Stomach smooth muscle (tissue), 2 donors: ENCODE measurements around the gene HSPB2.

ENCODE experiments used
- H3K27ac ChIP-seq: one replicate; pipeline ENCODE4 v1.7.0; 2013; ENCODE audit warnings: mild to moderate bottlenecking, low read length, inconsistent platforms
- H3K27me3 ChIP-seq, 2 donors: one replicate each; pipeline ENCODE4 v1.7.0; 2013; ENCODE audit warnings: low read length in 2 of 2; ENCODE audit not compliant: insufficient read depth in 2 of 2, control insufficient read depth in 1 of 2
- H3K36me3 ChIP-seq, 2 donors: one replicate each; pipeline ENCODE4 v1.7.0; 2013; ENCODE audit warnings: low read length in 2 of 2; ENCODE audit not compliant: control insufficient read depth in 2 of 2, insufficient read depth in 2 of 2
- H3K4me1 ChIP-seq: one replicate; pipeline ENCODE4 v1.7.0; 2013; ENCODE audit warnings: low read length; ENCODE audit not compliant: control insufficient read depth, insufficient read depth
- H3K4me3 ChIP-seq, 2 donors: one replicate each; pipeline ENCODE4 v1.7.0; 2013; ENCODE audit warnings: low read length in 2 of 2
- H3K9ac ChIP-seq, 2 donors: one replicate each; pipeline ENCODE4 v1.7.0; 2013; ENCODE audit warnings: low read length in 2 of 2, mild to moderate bottlenecking in 1 of 2
- H3K9me3 ChIP-seq, 2 donors: one replicate each; pipeline ENCODE4 v1.7.0; 2013; ENCODE audit warnings: low read length in 2 of 2; ENCODE audit not compliant: control insufficient read depth in 2 of 2
- donor health status: healthy.
- donor health status: Pancreatic carcinoma.

The HSPB2 gene

DNA sequence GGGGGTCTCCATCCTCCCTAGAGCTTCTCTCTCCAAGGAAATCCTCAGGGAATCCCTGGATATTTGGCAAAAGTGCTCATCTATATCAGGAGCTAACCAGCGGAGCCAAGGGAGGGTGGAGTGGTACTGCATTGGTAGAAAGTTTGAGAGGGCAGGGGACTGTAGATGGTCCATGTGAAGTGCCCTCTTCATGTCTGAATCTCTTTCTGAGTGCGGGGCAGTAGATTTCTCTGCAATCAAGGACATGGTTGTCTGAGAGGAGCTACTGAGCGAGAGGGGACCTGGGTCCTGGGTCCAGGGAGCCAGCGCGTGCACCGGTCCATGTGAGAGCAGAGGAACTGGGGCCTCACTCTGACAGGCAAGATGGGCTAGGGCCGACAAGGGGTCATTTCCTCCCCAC, 25.3 kb downstream of the HSPB2 start:
- no peaks in the 10 kb centered on the region for H3K27me3 ChIP-seq
- H3K4me3 ChIP-seq: peak overlapping the region; percentile 86 to 88
- peaks cover 0 to 2% of the 10 kb centered on the region in 2 donors for H3K36me3 ChIP-seq
- no peaks in the 10 kb centered on the region for H3K9me3 ChIP-seq
- H3K4me1 ChIP-seq: peaks cover 48% of the 10 kb centered on the region
- H3K27ac ChIP-seq: peak overlapping the region; percentile 84
- H3K9ac ChIP-seq: peak overlapping the region; percentile 76 to 80

- peak overlapping the region; percentile 84 for H3K27ac ChIP-seq
- peaks cover 0 to 2% of the 10 kb centered on the region in 2 donors for H3K36me3 ChIP-seq
- H3K9me3 ChIP-seq: no peaks in the 10 kb centered on the region
- no peaks in the 10 kb centered on the region for H3K27me3 ChIP-seq
- peaks cover 48% of the 10 kb centered on the region for H3K4me1 ChIP-seq
- peak overlapping the region; percentile 86 to 88 for H3K4me3 ChIP-seq
- H3K9ac ChIP-seq: peak overlapping the region; percentile 76 to 80
Observed at GRCh38 chr11:111938687-111939160, 26.2 kb downstream of the HSPB2 start.

DNA sequence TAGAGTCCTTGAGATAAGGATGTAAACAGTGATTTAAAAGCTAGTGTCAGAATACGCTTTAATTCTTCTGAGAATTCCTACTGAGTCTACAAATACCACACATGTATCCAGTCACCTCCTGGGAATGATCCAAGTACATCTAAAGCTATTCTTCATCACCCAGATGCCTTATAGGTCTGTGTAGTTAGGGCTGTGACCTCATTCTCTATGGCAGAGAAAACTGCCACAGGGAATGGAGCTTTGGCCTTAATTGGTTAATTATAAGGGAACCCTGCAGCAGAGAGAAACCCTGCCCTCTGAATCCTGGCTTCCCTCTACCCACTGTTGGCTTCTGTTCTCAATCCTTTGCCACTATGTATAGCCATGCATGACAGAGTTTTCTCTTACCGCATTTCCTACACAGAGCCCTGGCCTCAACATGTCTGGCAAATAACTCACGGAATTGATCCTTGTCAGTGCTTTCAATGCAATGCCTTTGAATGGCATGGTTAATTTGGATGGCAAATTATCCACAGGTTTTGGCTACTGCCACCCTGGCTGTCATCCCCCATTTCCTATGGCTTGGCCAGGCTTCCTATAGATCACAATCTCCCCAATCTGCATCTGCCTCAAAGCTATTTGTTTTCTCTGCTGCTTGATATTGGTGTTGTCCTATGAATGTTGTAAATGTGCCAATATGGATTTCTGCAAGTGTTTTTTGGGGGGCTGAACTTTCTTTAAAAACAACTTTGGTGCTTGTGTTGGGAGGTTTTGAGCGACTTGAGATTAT, 27.5 kb downstream of the HSPB2 start:
- Histone ChIP-seq H3K27ac (peak overlapping the region; percentile 53), H3K4me1 (peaks cover 45% of the 10 kb centered on the region), H3K9me3 (no peaks in the 10 kb centered on the region), H3K36me3 (peaks cover 4 to 5% of the 10 kb centered on the region in 2 donors), H3K27me3 (no peaks in the 10 kb centered on the region), H3K4me3 (peak overlapping the region; percentile 31 to 40), H3K9ac (peak overlapping the region; percentile 6 to 53)

GRCh38 chr11:111941963-111942362, 29.4 kb downstream of the HSPB2 start:
- no peak overlapping the region for H3K9ac ChIP-seq
- H3K4me1 ChIP-seq: peaks cover 39% of the 10 kb centered on the region
- H3K27me3 ChIP-seq: no peaks in the 10 kb centered on the region
- H3K36me3 ChIP-seq: peaks cover 4 to 5% of the 10 kb centered on the region in 2 donors
- H3K4me3 ChIP-seq: no peak overlapping the region
- H3K27ac ChIP-seq: peak overlapping the region; percentile 31
- no peaks in the 10 kb centered on the region for H3K9me3 ChIP-seq

- Histone ChIP-seq H3K36me3 (peaks cover 4 to 5% of the 10 kb centered on the region in 2 donors), H3K27ac (no peak overlapping the region), H3K9ac (no peak overlapping the region), H3K27me3 (no peaks in the 10 kb centered on the region), H3K4me1 (peaks cover 34% of the 10 kb centered on the region), H3K4me3 (no peak overlapping the region), H3K9me3 (no peaks in the 10 kb centered on the region)
Observed at GRCh38 chr11:111942829-111943228, 30.3 kb downstream of the HSPB2 start.

DNA sequence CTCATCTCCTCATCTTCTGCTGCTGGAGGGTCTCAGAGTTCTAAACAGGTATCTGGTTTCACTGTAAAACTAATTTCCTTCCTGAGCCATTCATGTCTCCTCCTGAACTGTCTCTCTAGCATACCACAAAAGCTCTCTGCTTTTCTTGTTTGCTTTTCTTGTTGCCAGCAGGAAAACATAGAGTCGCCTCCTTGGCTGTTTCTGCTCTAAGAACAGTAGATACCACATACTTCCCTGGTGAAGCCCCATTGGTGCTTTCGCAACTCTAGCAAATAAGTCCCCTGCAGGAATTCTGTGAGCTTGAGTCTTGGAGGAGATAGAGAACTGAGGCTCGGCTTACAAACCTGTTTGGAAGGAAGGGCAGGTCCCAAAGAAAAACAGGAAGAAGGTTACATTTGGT, 31.6 kb downstream of the HSPB2 start:
- Histone ChIP-seq H3K27me3 (no peaks in the 10 kb centered on the region), H3K4me1 (peaks cover 22% of the 10 kb centered on the region), H3K9ac (no peak overlapping the region), H3K4me3 (no peak overlapping the region), H3K27ac (peak overlapping the region; percentile 31), H3K36me3 (peaks cover 4 to 5% of the 10 kb centered on the region in 2 donors), H3K9me3 (no peaks in the 10 kb centered on the region)

DNA sequence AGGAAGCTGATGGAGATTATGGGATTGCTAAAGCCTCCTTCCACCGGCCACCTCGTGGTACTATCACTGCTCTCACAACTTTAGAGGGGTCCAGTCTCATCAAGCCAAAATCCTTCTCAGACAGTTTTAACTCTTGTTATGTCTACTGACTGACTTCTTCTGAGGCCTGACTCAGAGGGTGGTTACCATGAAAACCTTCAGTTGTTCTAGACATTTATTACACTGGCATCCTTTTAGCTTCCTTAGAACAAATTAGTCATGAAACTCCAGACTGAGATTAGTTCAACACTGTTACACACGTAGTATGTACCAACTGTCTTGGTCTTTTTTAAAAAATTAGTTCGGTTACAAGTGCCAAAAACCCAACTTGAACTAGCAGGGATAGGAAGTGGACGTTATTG, 32.1 kb downstream of the HSPB2 start:
- peaks cover 20% of the 10 kb centered on the region for H3K4me1 ChIP-seq
- H3K9ac ChIP-seq: no peak overlapping the region
- H3K27ac ChIP-seq: peak overlapping the region; percentile 31
- H3K27me3 ChIP-seq: no peaks in the 10 kb centered on the region
- H3K4me3 ChIP-seq: no peak overlapping the region
- H3K9me3 ChIP-seq: no peaks in the 10 kb centered on the region
- H3K36me3 ChIP-seq: peaks cover 4 to 5% of the 10 kb centered on the region in 2 donors

DNA sequence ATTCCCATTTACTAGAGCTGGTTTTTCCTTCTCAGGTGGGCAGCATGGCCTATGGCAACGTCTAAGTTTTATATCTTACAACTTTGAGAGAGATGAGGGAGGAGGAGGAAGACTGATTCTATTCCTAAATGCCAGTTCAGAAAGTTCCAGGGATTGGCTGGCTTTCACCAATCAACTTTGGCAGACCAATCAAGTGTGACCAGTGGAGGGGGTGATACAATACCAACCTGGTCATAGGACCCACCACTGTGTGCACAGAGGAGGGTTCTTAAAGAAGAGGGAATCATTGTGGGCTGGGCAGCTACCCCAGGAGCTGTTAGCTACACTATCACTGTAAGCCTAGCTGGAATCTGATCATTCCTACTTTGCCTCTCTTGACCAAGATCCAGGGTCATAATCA, 32.7 kb downstream of the HSPB2 start:
- Histone ChIP-seq H3K9me3 (no peaks in the 10 kb centered on the region), H3K36me3 (peaks cover 4 to 5% of the 10 kb centered on the region in 2 donors), H3K27ac (no peak overlapping the region), H3K4me1 (peaks cover 16% of the 10 kb centered on the region), H3K4me3 (no peak overlapping the region), H3K9ac (no peak overlapping the region), H3K27me3 (no peaks in the 10 kb centered on the region)

DNA sequence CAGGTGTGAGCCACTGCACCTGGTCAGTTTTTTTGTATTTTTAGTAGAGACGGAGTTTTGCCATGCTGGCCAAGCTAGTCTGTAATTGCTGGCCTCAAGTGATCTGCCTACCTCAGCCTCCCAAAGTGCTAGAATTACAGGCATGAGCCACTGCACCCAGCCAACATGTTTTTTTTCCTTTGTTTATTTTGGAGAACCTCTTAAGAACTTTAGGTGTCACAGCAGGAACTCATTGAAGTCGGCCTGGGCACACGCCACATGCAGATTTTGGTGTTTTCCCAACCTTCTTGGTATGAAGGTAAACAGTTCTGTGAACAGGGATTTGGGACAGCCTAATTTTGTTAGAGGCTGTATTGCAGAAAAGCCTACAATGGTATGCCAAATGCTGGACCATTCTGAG, 34.0 kb downstream of the HSPB2 start:
- Histone ChIP-seq H3K27ac (no peak overlapping the region), H3K36me3 (peaks cover 4 to 5% of the 10 kb centered on the region in 2 donors), H3K27me3 (no peaks in the 10 kb centered on the region), H3K9ac (no peak overlapping the region), H3K4me3 (no peak overlapping the region), H3K9me3 (no peaks in the 10 kb centered on the region), H3K4me1 (peaks cover 11% of the 10 kb centered on the region)

DNA sequence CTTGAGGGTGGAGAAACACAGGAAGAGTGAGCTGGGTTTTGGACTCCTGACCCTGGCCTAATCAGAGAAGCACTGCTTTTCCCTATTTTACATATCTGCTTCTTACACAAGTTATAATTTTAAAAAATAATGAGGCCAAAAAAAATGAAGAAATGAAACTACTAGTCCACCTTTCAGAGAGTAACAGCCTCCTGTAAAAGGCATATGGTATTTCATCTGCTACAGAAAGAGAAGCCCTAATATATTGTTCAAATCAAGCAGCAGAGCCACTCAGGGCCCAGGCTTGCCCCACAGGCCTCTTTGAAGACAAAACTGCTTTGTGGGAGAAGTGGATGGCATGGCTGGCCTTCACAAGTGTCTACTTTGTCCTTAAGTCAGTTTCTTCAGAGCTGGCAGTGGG, 34.6 kb downstream of the HSPB2 start:
- H3K27ac ChIP-seq: no peak overlapping the region
- H3K27me3 ChIP-seq: no peaks in the 10 kb centered on the region
- H3K4me3 ChIP-seq: no peak overlapping the region
- H3K4me1 ChIP-seq: peaks cover 5% of the 10 kb centered on the region
- H3K9me3 ChIP-seq: no peaks in the 10 kb centered on the region
- H3K9ac ChIP-seq: no peak overlapping the region
- H3K36me3 ChIP-seq: peaks cover 4 to 5% of the 10 kb centered on the region in 2 donors
